ENCODE measurements around the gene MRPS10. TPM values are rescaled to one million over a fixed set of nuclear protein-coding genes. Genes with fewer than 3 reads are reported as not detected.

Gene MRPS10
- total RNA-seq, 1 experiment from 2014 or later, result 62.1 TPM

- no peak for TF ChIP-seq JUND (IDR thresholded peaks at IDR 0.05)
- TF ChIP-seq, protein P1, sequence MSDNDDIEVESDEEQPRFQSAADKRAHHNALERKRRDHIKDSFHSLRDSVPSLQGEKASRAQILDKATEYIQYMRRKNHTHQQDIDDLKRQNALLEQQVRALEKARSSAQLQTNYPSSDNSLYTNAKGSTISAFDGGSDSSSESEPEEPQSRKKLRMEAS (IDR thresholded peaks at IDR 0.05), result no peak
- no peak for TF ChIP-seq POLR2AphosphoS5 (IDR thresholded peaks at IDR 0.05; ENCODE audit: low read depth, low read length)
- no peak for TF ChIP-seq EGR1 (IDR thresholded peaks at IDR 0.05; ENCODE audit: low read depth)
- TF ChIP-seq CBX3 (IDR thresholded peaks at IDR 0.05; ENCODE audit: low read depth), result no peak
- TF ChIP-seq, protein P2, sequence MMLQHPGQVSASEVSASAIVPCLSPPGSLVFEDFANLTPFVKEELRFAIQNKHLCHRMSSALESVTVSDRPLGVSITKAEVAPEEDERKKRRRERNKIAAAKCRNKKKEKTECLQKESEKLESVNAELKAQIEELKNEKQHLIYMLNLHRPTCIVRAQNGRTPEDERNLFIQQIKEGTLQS (IDR thresholded peaks at IDR 0.05), result no peak
- TF ChIP-seq TCF7L2 (IDR thresholded peaks at IDR 0.05; ENCODE audit: borderline replicate concordance, extremely low read depth, insufficient read depth, insufficient read length), result no peak
- no peak for TF ChIP-seq EZH2phosphoT487 (IDR thresholded peaks at IDR 0.05; ENCODE audit: borderline replicate concordance)
- TF ChIP-seq, protein P3, sequence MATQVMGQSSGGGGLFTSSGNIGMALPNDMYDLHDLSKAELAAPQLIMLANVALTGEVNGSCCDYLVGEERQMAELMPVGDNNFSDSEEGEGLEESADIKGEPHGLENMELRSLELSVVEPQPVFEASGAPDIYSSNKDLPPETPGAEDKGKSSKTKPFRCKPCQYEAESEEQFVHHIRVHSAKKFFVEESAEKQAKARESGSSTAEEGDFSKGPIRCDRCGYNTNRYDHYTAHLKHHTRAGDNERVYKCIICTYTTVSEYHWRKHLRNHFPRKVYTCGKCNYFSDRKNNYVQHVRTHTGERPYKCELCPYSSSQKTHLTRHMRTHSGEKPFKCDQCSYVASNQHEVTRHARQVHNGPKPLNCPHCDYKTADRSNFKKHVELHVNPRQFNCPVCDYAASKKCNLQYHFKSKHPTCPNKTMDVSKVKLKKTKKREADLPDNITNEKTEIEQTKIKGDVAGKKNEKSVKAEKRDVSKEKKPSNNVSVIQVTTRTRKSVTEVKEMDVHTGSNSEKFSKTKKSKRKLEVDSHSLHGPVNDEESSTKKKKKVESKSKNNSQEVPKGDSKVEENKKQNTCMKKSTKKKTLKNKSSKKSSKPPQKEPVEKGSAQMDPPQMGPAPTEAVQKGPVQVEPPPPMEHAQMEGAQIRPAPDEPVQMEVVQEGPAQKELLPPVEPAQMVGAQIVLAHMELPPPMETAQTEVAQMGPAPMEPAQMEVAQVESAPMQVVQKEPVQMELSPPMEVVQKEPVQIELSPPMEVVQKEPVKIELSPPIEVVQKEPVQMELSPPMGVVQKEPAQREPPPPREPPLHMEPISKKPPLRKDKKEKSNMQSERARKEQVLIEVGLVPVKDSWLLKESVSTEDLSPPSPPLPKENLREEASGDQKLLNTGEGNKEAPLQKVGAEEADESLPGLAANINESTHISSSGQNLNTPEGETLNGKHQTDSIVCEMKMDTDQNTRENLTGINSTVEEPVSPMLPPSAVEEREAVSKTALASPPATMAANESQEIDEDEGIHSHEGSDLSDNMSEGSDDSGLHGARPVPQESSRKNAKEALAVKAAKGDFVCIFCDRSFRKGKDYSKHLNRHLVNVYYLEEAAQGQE (IDR thresholded peaks at IDR 0.05; ENCODE audit: low read depth), result no peak
- no peak for TF ChIP-seq POLR2A (IDR thresholded peaks at IDR 0.05; ENCODE audit: borderline replicate concordance, extremely low read depth, insufficient read depth, insufficient read length)
- TF ChIP-seq SIN3A (IDR thresholded peaks at IDR 0.05; ENCODE audit: low read depth), result no peak
- TF ChIP-seq RAD21 (IDR thresholded peaks at IDR 0.05; ENCODE audit: low read depth), result no peak
- ChIA-PET POLR2A (no interaction called here), RAD21 (ENCODE audit: low non-redundant PET in 1 of 2, low total read pairs in 2 of 2, uncharacterized antibody in 2 of 2, unreplicated experiment in 2 of 2) (no interaction called here), CTCF (interaction anchor here (1.7 kb wide), 1 partner anchor 284 kb away, joined by 8 read pairs; no protein-coding TSS in a partner anchor)
- H3K4me1 ChIP-seq (ENCODE audit: control insufficient read depth in 1 of 2, insufficient read depth in 2 of 2, low read length in 2 of 2), result peaks cover 8 to 23% of the 10 kb centered on the region in 2 experiments; a peak in 3 of 4 replicates
- H3K9me3 ChIP-seq (ENCODE audit: control insufficient read depth in 1 of 2, insufficient read depth in 1 of 2, low read depth in 1 of 2, low read length in 2 of 2), result no peaks in the 10 kb centered on the region
- ATAC-seq, result no peak
- no peak overlapping the region for H3K4me3 ChIP-seq (replicated peaks in 1 of 2; ENCODE audit: low read depth in 1 of 2, low read length in 2 of 2)
- intact Hi-C loops (cut with micrococcal nuclease), result loop anchor here (5.0 kb wide), 2 partner anchors 189 to 269 kb away; partner anchors contain the start of gene TRERF1
- no peaks in the 10 kb centered on the region for H3K36me3 ChIP-seq (ENCODE audit: control insufficient read depth in 1 of 2, insufficient read depth in 2 of 2, low read length in 2 of 2)
- no peak overlapping the region for H3K27ac ChIP-seq (ENCODE audit: low read depth, low read length)
- H3K9ac ChIP-seq (ENCODE audit: low read length), result no peak overlapping the region
- no peaks in the 10 kb centered on the region for H3K9me2 ChIP-seq (ENCODE audit: insufficient read depth)
- no TSS peak for BruUV-seq (replicated peaks)
- H3K79me2 ChIP-seq (ENCODE audit: insufficient read depth, low read length), result no peaks in the 10 kb centered on the region
- no peak overlapping the region for H3K4me2 ChIP-seq (ENCODE audit: low read length)
- no peak overlapping the region for H2AFZ ChIP-seq (ENCODE audit: low read depth, low read length, poor library complexity, severe bottlenecking)
- DNase-seq (ENCODE audit: low read depth, low spot score), result no peak
- H4K20me1 ChIP-seq (ENCODE audit: insufficient read depth), result no peaks in the 10 kb centered on the region
- H3K27me3 ChIP-seq (ENCODE audit: insufficient read depth, low read length), result no peaks in the 10 kb centered on the region
These were observed 45.6 kb upstream of the MRPS10 start for GRCh38 chr6:42263165-42263728.
